ENCODE results near the gene MID1.

GRCh38 chrX:10502961-10503360, 117.4 kb downstream of the MID1 start:
- TF ChIP-seq CTCF (IDR thresholded peaks at IDR 0.05) (no peak), ZFX (IDR thresholded peaks at IDR 0.05; ENCODE audit: borderline replicate concordance) (no peak)
